ENCODE results near the gene UPP2.

Gene UPP2

DNA sequence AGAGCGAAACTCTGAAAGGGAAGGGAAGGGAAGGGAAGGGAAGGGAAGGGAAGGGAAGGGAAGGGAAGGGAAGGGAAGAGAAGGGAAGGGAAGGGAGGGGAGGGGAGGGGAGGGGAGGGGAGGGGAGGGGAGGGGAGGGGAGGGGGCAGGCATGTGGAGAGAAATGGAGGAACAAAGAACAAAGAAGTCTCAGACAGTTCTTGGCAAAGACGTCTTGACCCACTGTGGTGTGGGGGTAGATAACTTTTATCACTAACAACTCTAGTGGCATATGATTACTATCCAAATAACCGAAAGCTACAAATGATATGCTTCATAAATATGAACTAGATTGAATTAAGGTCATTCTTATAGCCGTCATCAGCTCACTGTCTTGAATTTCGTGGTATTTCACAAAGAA, 3.2 kb downstream of the UPP2 start:
- DNase-seq (ENCODE audit: low read depth, low spot score), result no peak

DNA sequence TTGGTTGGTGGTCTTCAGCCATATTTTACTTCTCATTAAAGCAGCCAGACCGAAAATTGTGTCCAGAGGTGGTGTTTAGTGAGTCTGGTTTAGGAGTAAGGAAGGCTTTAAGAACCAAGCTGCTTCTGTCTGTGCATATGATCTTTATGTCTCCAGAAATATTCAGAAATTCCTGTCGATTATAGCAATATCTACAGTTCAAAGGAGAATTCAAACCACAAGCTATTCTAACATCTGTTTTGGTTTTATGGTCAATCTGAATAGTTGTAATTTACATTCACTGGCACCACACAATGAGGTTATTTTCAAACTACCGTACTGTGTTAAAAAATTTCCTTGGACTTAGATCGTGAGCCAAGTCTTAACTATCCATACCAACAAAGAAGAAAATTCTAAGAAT, 11.3 kb downstream of the UPP2 start:
- DNase-seq (ENCODE audit: low read depth, low spot score), result no peak

DNA sequence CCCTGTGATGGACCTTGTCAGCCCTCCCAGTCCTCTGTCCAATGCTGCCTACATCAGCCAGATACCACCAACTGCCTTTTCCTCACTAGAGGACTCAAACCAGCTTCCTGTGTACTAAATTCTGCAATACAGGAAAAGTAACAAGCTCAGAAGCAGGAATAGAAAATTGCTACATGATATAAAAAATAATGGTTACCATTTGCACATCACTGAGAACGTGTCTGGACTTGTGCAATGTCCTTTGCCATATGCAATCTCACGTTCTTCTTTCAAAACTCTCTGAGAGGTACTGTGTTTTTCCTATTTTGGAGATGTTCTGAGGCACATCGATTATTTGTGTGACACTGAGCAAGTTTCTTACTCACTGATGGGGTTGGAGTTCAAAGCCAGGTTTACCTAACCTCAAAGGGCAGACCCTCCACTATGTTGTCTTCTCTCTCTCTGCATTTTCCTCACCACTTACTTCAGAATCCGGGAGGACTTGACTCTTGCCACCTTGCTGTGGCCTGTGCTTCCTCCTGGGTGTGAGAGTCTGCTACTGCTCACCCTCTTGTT, 12.1 kb downstream of the UPP2 start:
- DNase-seq (ENCODE audit: low read depth, low spot score), result no peak

DNA sequence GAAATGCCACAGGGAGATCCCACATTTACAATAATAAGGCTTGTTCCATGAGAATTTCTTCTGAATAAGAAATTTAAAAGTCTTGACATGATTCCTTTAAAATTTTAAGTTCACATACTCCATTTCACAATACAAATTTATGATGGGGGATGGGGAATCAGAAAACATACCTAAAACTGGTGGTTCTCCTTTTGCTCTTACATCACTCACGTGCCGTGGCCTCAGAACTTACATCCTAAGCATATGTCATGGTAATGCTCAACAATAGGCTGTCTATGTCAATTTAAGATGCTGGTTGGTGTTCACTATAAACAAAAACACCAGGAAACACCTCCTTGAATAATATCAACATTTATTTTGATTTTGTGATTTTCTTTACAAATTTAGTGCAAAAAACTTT, 12.8 kb downstream of the UPP2 start:
- DNase-seq (ENCODE audit: low read depth, low spot score), result no peak

DNA sequence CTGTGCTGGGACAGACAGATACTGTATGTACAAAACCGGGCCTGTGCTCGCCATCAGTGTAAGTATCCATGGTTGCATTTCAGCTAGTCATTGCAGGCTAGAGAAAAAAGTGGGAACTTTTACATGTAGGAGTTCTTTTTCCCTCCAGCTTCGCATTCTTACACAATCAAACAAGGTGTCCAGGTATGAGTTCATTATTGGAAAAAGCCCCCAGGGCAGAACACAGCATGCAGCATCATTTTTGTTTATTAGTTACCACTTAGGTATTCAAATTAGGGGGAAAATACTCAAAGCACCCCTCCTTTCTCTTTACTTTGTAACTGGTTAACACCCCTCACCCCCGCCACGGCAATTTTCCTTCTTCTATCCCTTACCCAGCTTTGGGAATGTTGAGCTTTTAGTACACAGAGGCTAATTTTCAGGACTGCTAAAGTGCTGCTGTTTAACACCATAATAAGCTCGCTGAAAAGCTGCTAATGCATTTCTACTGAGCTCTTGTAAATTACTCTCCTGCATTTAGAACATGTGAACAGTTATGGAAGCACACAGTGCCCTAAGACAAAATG, 13.6 kb downstream of the UPP2 start:
- no peak for DNase-seq (ENCODE audit: low read depth, low spot score)

DNA sequence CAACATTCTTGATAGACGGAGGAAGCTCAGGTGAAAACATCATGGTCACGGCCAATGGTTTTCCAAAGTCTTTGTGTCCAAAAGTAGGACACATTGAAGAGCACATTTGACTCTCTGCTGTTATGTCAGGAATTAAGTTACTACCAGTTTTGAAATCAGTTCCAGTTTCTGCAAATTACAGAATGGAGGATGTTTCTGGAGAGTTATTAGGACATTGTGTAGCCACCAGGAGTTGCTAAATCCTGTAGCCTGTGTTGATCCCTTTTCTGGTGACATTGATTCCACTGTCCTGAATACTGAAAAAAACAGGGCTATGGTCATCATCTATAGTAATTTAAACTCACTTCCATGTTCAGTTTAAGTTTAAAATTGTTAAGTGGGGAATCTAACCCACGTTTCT, 15.3 kb downstream of the UPP2 start:
- DNase-seq (ENCODE audit: low read depth, low spot score), result no peak

DNA sequence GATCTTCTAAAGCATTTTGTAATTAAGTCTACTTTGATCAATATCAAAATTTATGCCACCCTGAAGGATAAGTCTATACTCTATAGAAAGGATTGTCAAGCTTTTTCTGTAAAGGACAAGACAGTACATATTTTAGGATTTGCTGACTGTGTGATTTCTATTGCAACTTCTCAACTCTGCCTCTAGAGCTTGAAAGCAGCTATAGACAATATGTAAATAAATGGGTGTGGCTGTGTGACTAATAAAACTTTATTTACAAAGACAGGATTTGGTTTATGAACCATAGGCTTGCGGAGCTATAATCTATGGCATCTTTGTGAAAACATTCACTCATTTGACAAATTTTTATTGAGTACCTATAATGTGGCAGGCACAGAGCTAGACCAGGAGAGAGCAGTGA, 18.4 kb downstream of the UPP2 start:
- no peak for DNase-seq (ENCODE audit: low read depth, low spot score)

DNA sequence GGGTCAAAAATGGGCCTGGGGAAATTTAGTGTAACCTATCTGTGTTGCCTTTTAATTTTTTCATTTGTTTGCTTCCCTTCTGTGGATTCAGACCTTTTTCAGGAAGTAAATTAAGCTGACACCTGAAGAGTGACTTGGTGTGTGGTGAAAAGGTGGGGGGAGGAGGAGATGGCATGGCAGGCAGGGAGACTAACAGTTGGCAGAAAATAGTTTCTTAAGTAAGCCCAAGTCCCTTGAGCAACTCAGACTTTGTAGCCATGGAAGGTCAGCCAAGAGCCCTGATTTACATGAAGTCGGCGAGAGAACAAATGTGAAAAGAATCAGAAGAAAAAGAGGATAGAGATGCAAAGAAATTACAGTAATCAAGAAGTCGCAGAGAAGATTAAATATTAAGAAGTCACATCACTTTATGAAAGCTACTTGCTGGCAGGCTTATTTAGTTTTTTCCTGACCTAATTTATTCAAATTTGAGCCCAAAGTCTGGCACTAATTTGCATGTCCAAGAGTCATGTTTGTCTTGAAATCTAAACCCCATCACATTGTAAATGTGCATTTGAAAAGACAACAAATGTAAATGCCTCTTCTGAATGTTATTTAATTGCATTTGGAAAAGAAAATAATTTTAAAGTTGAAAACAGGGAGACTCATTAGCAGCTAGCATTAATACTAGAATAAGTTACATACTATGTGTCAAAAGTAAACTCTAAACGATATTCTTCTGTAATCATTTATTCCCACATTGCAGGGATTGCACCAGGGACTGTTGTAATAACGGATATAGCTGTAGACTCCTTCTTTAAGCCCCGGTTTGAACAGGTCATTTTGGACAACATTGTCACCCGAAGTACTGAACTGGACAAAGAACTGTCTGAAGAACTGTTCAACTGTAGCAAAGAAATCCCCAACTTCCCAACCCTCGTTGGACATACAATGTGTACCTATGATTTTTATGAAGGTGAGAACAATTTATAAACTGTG, 19.3 kb downstream of the UPP2 start:
- DNase-seq (ENCODE audit: low read depth, low spot score), result no peak

DNA sequence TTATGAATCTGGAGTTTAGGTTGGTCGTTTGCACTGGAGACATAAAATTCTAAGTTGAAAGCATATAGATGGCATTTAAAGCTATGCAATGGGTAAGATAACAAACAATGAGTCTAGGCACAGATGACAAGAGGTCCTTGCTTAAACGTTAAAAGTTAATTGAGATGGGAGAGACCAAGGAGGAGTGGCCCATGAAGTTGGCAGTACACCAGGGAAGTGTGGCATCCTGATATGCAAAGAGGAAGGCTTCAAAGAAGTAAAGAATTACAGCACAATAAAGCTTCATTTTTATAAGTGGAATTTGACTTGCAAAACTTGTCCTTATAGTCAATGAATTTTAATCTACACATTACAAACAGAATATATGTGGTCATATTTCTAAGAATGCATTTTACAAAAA, 23.2 kb downstream of the UPP2 start:
- DNase-seq (ENCODE audit: low read depth, low spot score), result no peak

DNA sequence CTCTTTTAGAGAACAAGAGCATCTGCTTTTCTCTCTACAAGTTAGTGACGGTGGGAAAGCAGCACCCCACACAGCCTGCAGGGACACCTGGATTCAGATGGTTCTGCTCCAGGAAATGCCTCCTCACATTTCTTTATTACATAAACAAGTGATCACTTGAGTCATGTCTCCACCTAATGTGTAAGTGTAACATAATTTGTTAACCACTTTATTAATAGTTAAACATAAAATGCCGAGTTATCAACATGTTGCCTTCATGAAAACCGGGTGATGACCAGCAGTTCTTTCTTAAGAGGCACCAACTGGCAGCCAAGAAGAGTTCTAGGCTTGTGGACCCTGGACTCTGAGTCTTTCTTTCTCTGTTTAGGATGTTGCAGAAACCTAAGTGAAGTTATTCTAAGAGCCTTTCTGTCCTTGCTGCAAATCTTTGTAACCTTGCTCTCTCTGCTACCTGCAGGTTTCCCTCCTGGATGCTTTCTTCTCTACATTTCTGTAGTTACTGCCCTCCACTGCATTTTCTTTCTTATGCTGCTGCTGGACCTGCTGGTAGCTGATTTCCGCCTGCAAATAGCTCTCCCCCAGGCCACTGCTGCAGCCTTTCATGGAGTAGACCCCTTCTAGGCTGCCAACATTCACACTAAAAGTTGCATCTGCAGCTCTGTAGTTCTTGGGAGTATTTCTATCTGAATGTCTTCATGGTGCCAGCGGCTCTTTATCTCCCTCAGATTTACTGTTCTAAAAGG, 24.3 kb downstream of the UPP2 start:
- DNase-seq (ENCODE audit: low read depth, low spot score), result no peak

DNA sequence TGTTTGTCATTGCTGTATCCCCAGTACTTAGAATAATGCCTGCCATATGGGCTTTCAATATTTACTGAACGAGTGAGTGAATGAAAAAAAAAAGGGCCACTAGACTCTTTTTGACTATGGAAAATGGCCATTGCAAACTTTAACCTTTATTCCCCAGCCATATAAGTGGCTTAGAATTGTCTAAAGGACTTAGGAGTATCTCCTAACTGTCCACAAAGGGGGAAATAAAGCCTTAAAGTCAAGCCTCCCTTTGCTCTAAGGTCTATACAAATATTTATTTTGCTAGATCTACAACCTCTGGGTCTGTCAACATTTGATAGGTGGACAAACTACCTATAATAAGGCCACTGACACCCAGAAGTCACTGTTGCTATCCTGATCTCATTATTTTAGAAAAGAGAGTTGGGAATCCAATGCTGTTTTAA, 25.7 kb downstream of the UPP2 start:
- no peak for DNase-seq (ENCODE audit: low read depth, low spot score)

DNA sequence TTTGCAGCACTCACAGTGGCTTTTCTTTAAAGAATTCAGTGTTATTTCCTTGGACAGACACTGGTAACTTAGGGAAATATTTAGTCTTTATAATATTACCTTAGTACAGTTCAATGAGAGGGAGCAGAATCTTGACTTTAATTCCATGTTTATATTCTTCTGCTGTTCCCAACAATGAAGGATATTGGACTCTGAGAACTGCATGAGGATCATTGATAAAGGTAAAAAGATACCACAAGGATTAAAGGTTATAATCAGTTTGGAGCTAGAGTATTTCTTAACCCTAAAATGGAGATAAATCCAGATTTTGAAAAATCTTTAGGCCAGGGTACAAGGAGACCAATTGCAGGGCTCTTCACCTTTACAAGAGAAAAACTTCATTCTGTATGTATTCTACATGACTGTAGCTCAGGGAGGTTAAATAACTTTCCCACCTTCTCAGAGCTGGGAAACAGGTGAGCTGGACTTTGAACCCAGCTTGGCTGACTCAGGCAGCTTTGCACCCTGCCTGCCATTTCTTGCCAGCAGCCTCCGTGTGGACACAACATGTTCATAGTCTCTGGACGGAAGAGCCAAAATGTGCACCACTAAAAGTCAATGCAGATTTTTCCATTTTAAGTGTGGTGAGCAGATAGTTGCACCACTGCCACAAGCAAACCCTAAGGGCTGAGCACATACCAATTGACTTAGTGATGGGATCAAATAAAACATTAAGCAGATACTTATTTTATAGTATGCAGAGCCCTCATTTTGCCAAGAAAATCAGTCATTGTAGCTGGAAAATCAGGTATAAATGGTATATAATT, 26.7 kb downstream of the UPP2 start:
- DNase-seq (ENCODE audit: low read depth, low spot score), result no peak

DNA sequence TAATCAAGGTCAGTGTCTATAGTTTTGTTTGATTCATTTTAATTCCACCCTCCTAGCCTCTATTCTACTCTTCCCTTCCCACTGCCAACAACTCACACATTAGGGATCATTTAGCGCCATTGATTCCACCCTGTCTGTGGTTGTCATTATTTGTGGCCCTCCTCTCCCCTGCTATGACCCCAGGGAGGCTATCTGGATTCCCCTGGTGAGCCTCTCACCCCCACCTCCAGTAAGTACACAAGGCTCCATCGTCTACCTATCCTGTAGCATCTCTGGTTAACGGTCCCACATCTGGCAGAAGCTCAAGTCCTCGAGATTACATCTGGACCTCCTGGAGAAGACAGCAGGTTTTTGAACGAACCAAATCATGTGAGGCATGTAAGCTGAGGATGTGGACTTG, 27.4 kb downstream of the UPP2 start:
- no peak for DNase-seq (ENCODE audit: low read depth, low spot score)

DNA sequence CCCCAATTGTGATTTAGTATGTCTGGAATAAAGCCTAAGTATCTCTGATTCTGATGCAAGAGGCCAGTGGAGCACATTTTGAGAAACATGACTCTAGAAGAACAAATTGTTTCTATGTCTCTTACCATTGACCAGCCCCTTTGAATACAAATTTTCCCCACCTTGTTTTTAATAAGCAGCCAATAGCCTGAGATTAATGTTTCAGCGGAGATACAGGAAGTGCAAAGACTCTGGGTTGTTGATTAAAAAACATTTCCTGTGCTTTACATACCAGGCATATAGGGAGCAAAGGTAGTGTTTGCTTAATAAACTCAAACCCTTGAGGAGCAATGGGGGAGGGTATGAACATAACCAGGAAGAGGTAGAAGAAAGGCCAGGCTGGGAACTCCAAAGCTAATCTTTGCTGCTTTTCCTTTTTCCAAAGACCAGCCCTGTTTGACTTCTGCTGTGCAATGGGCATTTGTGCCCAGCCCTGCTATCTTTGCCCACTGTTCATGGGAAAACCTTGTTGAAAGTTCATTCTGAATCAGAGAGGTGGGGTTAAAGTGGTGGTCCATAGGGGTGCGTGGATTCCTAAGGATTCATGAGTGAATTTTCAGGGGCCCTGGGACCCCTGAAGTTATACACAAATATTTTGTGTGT, 29.3 kb downstream of the UPP2 start:
- no peak for DNase-seq (ENCODE audit: low read depth, low spot score)

DNA sequence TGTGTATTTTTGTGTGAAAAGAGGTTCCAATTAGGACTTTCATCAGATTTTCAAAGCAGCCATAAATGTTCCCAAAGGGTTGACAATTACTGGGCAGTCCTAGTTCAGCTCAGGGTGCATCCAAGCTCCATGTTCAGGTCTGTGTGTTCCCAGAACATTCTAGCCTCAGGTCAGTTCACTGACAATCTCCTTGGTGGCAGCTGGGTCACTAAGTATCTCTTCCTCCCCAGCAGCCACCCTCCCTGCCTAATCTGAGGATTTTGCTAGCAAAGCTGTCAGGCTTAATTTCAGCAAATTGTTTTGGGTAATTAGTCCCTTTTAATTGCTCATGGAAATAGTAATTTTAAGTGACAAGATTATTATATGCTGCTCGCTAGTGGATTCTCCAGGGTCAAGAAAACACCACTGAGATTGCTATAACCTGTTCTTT, 29.8 kb downstream of the UPP2 start:
- no peak for DNase-seq (ENCODE audit: low read depth, low spot score)

DNA sequence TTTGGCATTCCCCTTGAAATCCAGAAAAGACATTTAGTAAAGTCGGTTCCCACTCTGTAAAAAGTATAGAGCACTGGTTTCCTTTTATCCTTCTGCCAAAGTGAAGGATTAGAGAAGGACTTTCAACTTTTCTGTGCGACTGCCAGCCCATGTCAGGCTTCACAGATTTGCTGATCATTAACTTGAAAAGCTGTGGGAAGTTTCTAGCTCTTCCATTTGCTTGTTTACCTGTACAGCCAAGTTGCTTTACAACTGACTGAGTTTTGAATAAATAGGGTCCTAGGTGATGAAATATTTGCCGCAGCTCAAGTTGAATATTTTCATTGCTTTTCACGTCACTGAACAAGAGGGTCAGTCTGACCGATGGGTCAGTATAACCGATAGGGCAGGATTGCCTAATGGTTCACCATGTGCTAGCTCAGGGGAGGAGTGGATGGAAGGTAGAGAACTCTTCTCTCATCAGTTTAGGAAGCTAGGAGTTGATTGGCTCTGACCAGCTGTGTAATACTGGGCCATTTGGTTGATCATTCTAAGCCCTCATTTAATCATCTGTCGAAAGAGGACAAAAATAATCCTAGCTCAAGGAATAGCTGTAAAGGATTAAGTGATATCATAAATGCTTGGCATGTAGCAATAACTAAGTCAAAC, 30.4 kb downstream of the UPP2 start:
- peak; percentile 28 for DNase-seq (ENCODE audit: low read depth, low spot score)

DNA sequence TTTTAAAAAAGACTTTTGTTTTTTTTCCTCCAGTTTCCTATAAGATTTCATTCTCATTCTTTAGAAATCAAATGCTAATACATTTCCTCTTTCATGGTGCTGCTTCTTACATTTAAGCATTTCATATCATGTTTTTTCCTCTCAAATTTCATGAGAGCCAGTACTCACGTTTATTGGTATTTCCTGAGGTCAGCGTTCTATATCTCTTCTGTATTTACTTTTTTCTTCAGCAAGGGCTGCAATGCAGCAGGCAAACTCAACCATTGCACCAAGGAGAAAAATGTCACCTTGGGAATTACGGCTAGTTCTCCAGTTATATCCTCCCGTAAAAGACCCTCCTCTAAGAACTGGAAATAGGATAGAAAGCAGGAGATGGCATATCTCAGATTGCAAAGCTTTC, 32.4 kb downstream of the UPP2 start:
- DNase-seq (ENCODE audit: low read depth, low spot score), result no peak

DNA sequence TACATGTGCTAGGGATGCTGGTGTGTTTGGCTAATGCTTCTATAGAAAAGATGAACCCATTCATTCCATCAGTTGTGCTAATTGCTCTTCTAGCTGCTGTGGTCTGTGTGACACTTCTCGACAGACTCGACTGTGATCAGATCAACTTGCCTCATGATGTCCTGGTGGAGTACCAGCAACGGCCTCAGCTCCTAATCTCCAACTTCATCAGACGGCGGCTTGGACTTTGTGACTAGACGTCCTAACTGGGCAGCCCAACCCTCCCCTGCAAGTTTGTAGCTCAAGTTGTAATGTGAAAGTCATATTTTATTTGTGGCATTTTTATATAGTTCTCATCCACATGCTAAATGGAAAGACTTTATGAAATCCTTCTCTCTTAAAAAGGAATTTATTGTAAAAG, 33.0 kb downstream of the UPP2 start:
- no peak for DNase-seq (ENCODE audit: low read depth, low spot score)

DNA sequence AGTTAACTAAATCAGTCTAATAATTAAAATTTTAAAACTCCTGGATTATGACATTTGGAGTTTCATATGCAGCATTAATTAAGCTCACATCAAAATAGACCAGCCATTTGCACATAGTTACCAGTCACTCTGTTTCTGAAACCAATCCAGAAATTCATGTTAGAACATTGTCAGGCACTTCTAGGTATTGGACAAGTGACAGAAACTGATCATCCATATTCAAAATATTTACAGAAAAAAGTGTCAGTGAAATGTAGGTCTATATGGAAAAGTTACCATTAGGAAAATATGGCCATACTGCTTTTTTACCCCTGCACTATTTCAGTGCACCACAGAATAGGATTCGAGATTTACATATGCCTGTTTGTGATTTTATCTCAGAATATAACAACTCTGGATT, 33.4 kb downstream of the UPP2 start:
- no peak for DNase-seq (ENCODE audit: low read depth, low spot score)

DNA sequence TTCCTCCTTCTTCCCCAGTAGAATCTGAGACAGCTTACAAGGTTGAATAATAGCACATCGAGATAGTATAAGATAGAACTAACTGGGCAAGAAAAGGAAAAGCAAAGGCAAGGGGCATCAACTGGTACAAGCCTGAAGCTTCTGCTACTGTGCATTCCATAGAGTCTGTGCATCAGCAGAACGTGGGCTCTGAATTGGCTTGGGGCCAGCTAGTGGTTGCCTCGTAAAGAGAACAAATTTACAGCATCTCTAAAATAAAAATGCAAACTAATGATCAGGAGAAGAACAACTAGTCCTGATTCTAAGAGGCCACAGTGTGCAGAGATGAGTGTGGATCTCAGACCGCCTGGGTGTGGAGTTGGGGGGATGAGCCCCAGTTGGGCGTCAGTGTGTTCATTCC, 36.6 kb downstream of the UPP2 start:
- no peak for DNase-seq (ENCODE audit: low read depth, low spot score)

Data from astrocyte of the hippocampus (primary cell).